Esophagus squamous epithelium (tissue), 5 donors: ENCODE results near the gene CBR1. TPM values are rescaled to one million over a fixed set of nuclear protein-coding genes. Genes with fewer than 3 reads are reported as not detected.

Experiments
- DNase-seq: peaks from one replicate; lab custom pipeline; 2025; lab: John Stamatoyannopoulos, UW
- H3K27ac ChIP-seq, 4 donors: fragments of 200-600 bp; sonication (generic); one replicate each; pipeline ENCODE4 v1.5.1; 2016 to 2019; ENCODE audit warnings: mild to moderate bottlenecking in 1 of 4
- H3K27me3 ChIP-seq, 4 donors: fragments of 200-600 bp; sonication (generic); 1 replicate in 3 of 4; 2 replicates in 1 of 4; pipeline versions ENCODE4 v1.5.1 to v1.6.0; 2017 to 2021; ENCODE audit warnings: antibody characterized with exemption in 1 of 4
- H3K36me3 ChIP-seq, 3 donors: fragments of 200-600 bp; sonication (generic); one replicate each; pipeline ENCODE4 v1.5.1; 2016 to 2019
- H3K4me1 ChIP-seq, 3 donors: fragments of 200-600 bp; sonication (generic); one replicate each; pipeline ENCODE4 v1.5.1; 2017 to 2019
- H3K4me3 ChIP-seq, 4 donors: fragments of 200-600 bp; sonication (generic); 1 replicate in 3 of 4; 2 replicates in 1 of 4; pipeline ENCODE4 v1.5.1; 2016 to 2019; ENCODE audit warnings: mild to moderate bottlenecking in 2 of 4, moderate library complexity in 1 of 4
- H3K9me3 ChIP-seq, 3 donors: fragments of 200-600 bp; sonication (generic); one replicate each; pipeline ENCODE4 v1.5.1; 2016 to 2019
- CTCF ChIP-seq, 6 experiments: fragments of 450-650 bp in 4 of 6; fragments of 200-600 bp in 2 of 6; sonication (generic) in 2 of 6; IDR thresholded peaks; one replicate each; pipeline ENCODE4 v1.5.1; 2016 to 2019; ENCODE audit warnings: antibody characterized with exemption in 6 of 6, mild to moderate bottlenecking in 4 of 6, moderate library complexity in 4 of 6
- POLR2A ChIP-seq, 4 donors: fragments of 450-650 bp; IDR thresholded peaks; one replicate each; pipeline ENCODE4 v1.6.1; 2017; ENCODE audit warnings: antibody characterized with exemption in 4 of 4, mild to moderate bottlenecking in 4 of 4, moderate library complexity in 3 of 4
- WGBS, 2 donors: methylation state at CpG; one replicate each; pipeline ENCODE4 v1.1.5; 2018; 5-methylcytosine and 5-hydroxymethylcytosine counted together
- intact Hi-C: fragments of 100-400 bp; cut with DNase I; formaldehyde crosslinking; loops from one replicate; pipeline ENCODE4 v1.15.0; 2022
- small RNA-seq, 4 donors: library from RNA; depleted of rRNA; stranded (forward); fragments of <200 nt; gene quantifications; one replicate each; pipeline ENCODE3, GENCODE V24; 2016
- total RNA-seq, 4 donors: library from RNA; depleted of rRNA; stranded (reverse); fragments of >200 nt; gene quantifications; one replicate each; pipeline ENCODE4 v1.1.0, GENCODE V29; 2016
- donor health status: DM: yes; HTN: yes; CAD: no.

CBR1 gene
- total RNA-seq, 4 donors from 2014 or later = 320 to 932 (median 584) TPM

GRCh38 chr21:36120304-36120888, 50.6 kb downstream of the CBR1 start:
- no peak for DNase-seq

More at GRCh38 chr21:36120304-36120888, 50.6 kb downstream of the CBR1 start:
- H3K9me3 ChIP-seq = peaks cover 0 to 3% (median 0%) of the 10 kb centered on the region in 3 donors
- TF ChIP-seq CTCF (IDR thresholded peaks at IDR 0.05) (no peak), POLR2A (IDR thresholded peaks at IDR 0.05) (no peak)
- H3K27me3 ChIP-seq = no peaks in the 10 kb centered on the region
- H3K27ac ChIP-seq = peak overlapping the region in 1 of 4 donors; percentile 25
- H3K4me3 ChIP-seq = no peak overlapping the region
- peaks cover 0 to 32% (median 9%) of the 10 kb centered on the region in 3 donors for H3K4me1 ChIP-seq
- H3K36me3 ChIP-seq = no peaks in the 10 kb centered on the region
- intact Hi-C loops = no loop called here
- 74 to 76% methylated on average over 6 to 7 of the region's 7 CpGs for WGBS, 2 donors

Small RNA genes lying within 50 kb of the gene (small RNA-seq; reads per million reads assigned to genes)
- gene RNU6-992P = 0 reads per million in 4 donors

Other genes starting within 250 kb of the CBR1 start
- 10 to 100 TPM in 3 of 4 donors, 1 to 10 TPM in 1; 9.9 to 30.1 (median 14.6) TPM for gene SETD4, start 9.5 kb upstream of the CBR1 start, total RNA-seq
- gene CBR3, start 65.1 kb downstream of the CBR1 start, total RNA-seq = 100 to 1,000 TPM in 3 of 4 donors, 10 to 100 TPM in 1; 67.3 to 158 (median 122) TPM
- gene DOP1B, start 86.8 kb downstream of the CBR1 start, total RNA-seq = 10 to 100 TPM; 18.5 to 36.7 (median 26.2) TPM